ENCODE data around the gene MRPL34. TPM values are rescaled to one million over a fixed set of nuclear protein-coding genes. Genes with fewer than 3 reads are reported as not detected.

MRPL34 gene
- total RNA-seq, 1 donor: 34.3 TPM

- TF ChIP-seq, protein P1, sequence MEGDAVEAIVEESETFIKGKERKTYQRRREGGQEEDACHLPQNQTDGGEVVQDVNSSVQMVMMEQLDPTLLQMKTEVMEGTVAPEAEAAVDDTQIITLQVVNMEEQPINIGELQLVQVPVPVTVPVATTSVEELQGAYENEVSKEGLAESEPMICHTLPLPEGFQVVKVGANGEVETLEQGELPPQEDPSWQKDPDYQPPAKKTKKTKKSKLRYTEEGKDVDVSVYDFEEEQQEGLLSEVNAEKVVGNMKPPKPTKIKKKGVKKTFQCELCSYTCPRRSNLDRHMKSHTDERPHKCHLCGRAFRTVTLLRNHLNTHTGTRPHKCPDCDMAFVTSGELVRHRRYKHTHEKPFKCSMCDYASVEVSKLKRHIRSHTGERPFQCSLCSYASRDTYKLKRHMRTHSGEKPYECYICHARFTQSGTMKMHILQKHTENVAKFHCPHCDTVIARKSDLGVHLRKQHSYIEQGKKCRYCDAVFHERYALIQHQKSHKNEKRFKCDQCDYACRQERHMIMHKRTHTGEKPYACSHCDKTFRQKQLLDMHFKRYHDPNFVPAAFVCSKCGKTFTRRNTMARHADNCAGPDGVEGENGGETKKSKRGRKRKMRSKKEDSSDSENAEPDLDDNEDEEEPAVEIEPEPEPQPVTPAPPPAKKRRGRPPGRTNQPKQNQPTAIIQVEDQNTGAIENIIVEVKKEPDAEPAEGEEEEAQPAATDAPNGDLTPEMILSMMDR (IDR thresholded peaks at IDR 0.05; ENCODE audit: insufficient read depth, low read length): no peak
- no peak overlapping the region for H3K4me3 ChIP-seq (ENCODE audit: low read depth, low read length)
- DNase-seq (ENCODE audit: low read depth): no peak
Measured at GRCh38 chr19:17353386-17353785, 47.7 kb downstream of the MRPL34 start.

Other genes with a start within 250 kb of the MRPL34 start
- 0.33 and 5.2 TPM in 2 replicates for gene HAUS8, start 230.4 kb upstream of the MRPL34 start, total RNA-seq (ENCODE audit: low replicate concordance)
- gene MYO9B, start 230.1 kb upstream of the MRPL34 start, total RNA-seq (ENCODE audit: low replicate concordance): 58.9 and 103 TPM in 2 replicates
- gene USE1, start 90.5 kb upstream of the MRPL34 start, total RNA-seq (ENCODE audit: low replicate concordance): 23.8 and 27.8 TPM in 2 replicates
- gene OCEL1, start 79.6 kb upstream of the MRPL34 start, total RNA-seq (ENCODE audit: low replicate concordance): 3.9 and 19.7 TPM in 2 replicates
- gene NR2F6, start 60.0 kb upstream of the MRPL34 start, total RNA-seq (ENCODE audit: low replicate concordance): 23.7 and 27.9 TPM in 2 replicates
- gene USHBP1, start 41.1 kb upstream of the MRPL34 start, total RNA-seq (ENCODE audit: low replicate concordance): not detected in 2 replicates
- gene BABAM1, start 38.4 kb upstream of the MRPL34 start, total RNA-seq (ENCODE audit: low replicate concordance): 59.3 and 72.1 TPM in 2 replicates
- 0.09 and 0.41 TPM in 2 replicates for gene ANKLE1, start 24.0 kb upstream of the MRPL34 start, total RNA-seq (ENCODE audit: low replicate concordance)
- 12.5 and 13.3 TPM in 2 replicates for gene ABHD8, start 2.4 kb upstream of the MRPL34 start, total RNA-seq (ENCODE audit: low replicate concordance)
- 2.9 and 20.2 TPM in 2 replicates for gene DDA1, start 3.7 kb downstream of the MRPL34 start, total RNA-seq (ENCODE audit: low replicate concordance)
- 3.1 and 6.1 TPM in 2 replicates for gene ANO8, start 29.0 kb downstream of the MRPL34 start, total RNA-seq (ENCODE audit: low replicate concordance)
- gene GTPBP3, start 31.7 kb downstream of the MRPL34 start, total RNA-seq (ENCODE audit: low replicate concordance): 12.1 and 21.1 TPM in 2 replicates
- gene PLVAP, start 71.5 kb downstream of the MRPL34 start, total RNA-seq (ENCODE audit: low replicate concordance): 0.09 TPM in 1 of 2 replicates, not detected in the other
- not detected in 2 replicates for gene CCDC194, start 88.3 kb downstream of the MRPL34 start, total RNA-seq (ENCODE audit: low replicate concordance)
- gene BST2, start 99.8 kb downstream of the MRPL34 start, total RNA-seq (ENCODE audit: low replicate concordance): 9.8 and 48.1 TPM in 2 replicates
- 44.7 and 47.5 TPM in 2 replicates for gene MVB12A, start 114.2 kb downstream of the MRPL34 start, total RNA-seq (ENCODE audit: low replicate concordance)
- not detected in 2 replicates for gene TMEM221, start 142.8 kb downstream of the MRPL34 start, total RNA-seq (ENCODE audit: low replicate concordance)
- not detected in 2 replicates for gene NXNL1, start 155.1 kb downstream of the MRPL34 start, total RNA-seq (ENCODE audit: low replicate concordance)
- gene SLC27A1, start 164.7 kb downstream of the MRPL34 start, total RNA-seq (ENCODE audit: low replicate concordance): 11.4 and 42.0 TPM in 2 replicates
- gene PGLS, start 205.8 kb downstream of the MRPL34 start, total RNA-seq (ENCODE audit: low replicate concordance): 91.6 and 148 TPM in 2 replicates
- 62.5 and 93.1 TPM in 2 replicates for gene COLGALT1, start 249.8 kb downstream of the MRPL34 start, total RNA-seq (ENCODE audit: low replicate concordance)

Data from fibroblast of the aortic adventitia (primary cell).